GM10266 (cell line): ENCODE results near the gene TCTN2.

ENCODE experiments used
- DNase-seq: peaks from one replicate; pipeline ENCODE4 v3.0.0; 2012; ENCODE audit errors: extremely low spot score
- CTCF ChIP-seq: IDR thresholded peaks from 2 replicates; pipeline ENCODE4 v1.5.1; 2012; ENCODE audit warnings: mild to moderate bottlenecking, low read depth; ENCODE audit not compliant: control insufficient read depth, insufficient read depth; ENCODE audit errors: missing control alignments

Gene TCTN2

GRCh38 chr12:123645878-123646277 lies 25.0 kb upstream of the TCTN2 start:
- TF ChIP-seq CTCF = no peak

DNA sequence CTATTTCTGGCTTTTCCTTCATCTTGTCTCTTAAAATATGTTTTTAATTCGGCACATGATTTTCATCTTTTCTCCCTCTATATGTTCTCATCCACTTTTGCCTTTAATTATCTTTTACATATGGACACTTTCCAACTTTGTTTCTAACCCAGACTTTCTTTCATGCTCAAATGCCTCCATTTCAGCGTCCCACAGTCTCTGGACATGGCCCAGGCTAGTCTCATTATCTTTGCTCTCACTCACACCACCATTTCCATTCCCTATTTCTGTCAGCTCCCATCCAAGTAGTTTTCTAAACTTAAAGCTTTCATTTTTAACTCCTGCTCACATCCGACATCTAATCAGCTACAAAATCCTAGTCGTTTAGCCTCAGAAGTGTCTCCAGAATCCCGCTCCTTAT lies 22.5 kb upstream of the TCTN2 start:
- no peak for TF ChIP-seq CTCF
- DNase-seq = no peak

More at GRCh38 chr12:123645878-123646277, 25.0 kb upstream of the TCTN2 start:
- no peak for DNase-seq

GRCh38 chr12:123654129-123654701 lies 16.7 kb upstream of the TCTN2 start:
- no peak for DNase-seq
- TF ChIP-seq CTCF = no peak

DNA sequence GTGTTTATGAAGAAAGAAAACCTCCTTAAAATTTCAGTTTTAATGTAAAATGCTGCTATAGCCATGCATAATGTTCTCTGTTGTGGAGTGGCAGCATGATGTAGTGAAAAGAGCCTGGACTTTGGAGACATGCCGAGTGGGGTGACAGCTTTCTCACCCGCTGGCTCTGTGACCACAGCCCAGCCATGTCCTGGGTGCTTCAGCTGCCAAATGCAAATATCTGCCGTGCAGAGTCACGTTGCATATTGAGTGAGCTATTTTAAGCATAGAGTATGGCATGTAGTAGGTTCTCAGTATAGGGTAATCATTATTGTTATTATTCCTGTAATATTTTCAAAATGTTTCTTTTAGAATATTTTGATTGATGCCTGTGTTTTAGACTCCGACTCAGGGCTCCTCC lies 15.5 kb upstream of the TCTN2 start:
- no peak for TF ChIP-seq CTCF
- peak; percentile 29 for DNase-seq

DNA sequence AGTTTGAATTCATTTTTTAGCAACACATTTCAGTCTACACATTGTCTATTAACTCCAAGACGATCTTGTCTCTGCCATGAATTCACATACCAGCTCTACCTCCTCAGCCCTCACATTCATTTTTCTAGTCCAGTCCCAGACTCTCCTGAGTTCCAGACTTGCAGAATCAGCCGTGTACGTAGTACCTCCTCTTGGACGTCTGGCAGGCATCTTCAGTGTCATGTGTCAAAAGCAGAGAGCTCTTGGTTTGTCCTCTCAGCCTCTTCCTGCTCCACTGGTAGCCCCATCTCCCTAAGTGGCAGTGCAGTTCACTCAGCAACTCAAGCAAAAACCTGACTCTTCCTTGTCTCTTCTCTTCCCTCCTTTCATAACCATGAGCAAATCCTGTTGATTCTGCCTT lies 14.5 kb upstream of the TCTN2 start:
- TF ChIP-seq CTCF = no peak
- no peak for DNase-seq

- DNase-seq = no peak
- TF ChIP-seq CTCF = no peak
Observed at GRCh38 chr12:123657211-123657610, 13.7 kb upstream of the TCTN2 start.

DNA sequence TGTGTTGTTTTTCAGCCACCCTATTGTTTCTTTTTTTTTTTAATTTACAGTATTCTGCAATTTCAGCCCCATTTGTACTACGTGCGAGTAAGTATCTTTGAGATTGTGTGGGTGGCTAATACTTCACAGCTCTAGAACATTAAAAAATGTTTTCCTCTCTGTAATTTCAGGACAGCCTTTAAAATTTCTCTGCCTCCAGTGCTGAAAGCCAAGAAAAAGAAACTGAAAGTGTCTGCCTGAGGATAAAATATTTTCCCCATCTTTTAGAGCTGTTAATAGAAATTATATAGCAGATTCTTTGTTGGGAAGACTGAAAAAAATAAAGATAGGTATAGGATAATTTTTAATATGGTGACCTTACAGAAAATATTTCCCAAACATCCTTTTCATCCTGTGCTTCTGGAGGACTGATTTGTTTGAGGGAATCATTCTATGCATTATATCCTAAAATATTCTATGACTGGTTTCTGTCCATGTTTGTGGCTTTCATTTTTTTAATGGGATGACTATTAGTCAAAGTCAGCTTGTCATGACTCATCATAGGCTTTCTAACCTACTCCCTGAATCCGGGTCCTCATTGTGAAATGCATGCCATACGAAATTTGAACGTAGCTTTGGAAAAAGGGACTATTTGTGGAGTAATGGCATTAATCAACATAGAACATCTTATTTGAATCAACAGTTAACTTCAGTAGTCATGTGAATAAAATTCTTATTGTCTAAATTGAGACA lies 10.8 kb upstream of the TCTN2 start:
- no peak for TF ChIP-seq CTCF
- DNase-seq = no peak
